Gastroesophageal sphincter (tissue), 3 donors: Measurements from ENCODE around the gene NFKBIE.

Source experiments
- EP300 ChIP-seq: sonication (generic); formaldehyde crosslinking; IDR thresholded peaks from one replicate; pipeline ENCODE4 v1.6.1; 2017; ENCODE audit warnings: antibody characterized with exemption, mild to moderate bottlenecking
- TF ChIP-seq, protein P1 (sequence below), 4 experiments: fragments of 200-600 bp in 2 of 4; fragments of 450-650 bp in 2 of 4; sonication (generic) in 1 of 4; IDR thresholded peaks; one replicate each; pipeline ENCODE4 v1.5.1; 2017 to 2019; ENCODE audit warnings: antibody characterized with exemption in 4 of 4, mild to moderate bottlenecking in 2 of 4, moderate library complexity in 2 of 4

DNA sequence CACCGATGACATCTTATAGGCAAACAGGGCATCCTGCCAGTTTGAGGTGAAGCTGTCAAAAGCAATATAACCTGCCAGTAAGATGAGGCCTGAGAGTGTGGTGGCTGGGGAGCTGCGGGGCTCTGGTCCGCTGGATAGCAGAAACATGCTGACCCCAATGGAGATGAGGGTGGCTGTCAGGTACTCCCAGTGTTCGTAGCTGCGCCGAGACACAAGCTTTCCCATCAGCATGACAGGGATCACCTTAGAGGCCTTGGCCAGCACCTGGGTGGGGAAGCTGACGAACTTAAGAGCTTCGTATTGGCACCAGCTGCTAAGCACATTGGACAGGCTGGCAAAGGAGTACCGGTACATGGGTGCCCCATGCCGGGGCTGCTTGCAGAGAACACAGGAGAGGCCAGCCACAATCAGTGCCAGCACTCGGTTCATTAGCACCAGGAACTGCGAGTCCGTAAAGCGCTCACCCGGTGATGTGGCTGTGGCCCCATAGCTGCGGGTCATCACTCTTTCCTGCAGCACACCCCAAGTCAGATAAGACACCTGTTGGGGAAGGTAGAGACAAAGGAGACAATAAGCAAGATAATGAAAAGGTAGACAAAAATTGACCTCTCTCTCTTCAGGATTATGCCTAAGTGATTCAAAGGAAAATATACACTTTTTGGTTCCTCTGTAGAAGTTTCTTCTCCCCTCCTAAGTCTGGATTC lies 10.1 kb downstream of the NFKBIE start:
- TF ChIP-seq, protein P1, sequence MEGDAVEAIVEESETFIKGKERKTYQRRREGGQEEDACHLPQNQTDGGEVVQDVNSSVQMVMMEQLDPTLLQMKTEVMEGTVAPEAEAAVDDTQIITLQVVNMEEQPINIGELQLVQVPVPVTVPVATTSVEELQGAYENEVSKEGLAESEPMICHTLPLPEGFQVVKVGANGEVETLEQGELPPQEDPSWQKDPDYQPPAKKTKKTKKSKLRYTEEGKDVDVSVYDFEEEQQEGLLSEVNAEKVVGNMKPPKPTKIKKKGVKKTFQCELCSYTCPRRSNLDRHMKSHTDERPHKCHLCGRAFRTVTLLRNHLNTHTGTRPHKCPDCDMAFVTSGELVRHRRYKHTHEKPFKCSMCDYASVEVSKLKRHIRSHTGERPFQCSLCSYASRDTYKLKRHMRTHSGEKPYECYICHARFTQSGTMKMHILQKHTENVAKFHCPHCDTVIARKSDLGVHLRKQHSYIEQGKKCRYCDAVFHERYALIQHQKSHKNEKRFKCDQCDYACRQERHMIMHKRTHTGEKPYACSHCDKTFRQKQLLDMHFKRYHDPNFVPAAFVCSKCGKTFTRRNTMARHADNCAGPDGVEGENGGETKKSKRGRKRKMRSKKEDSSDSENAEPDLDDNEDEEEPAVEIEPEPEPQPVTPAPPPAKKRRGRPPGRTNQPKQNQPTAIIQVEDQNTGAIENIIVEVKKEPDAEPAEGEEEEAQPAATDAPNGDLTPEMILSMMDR (IDR thresholded peaks at IDR 0.05) = no peak
- no peak for TF ChIP-seq EP300
